ENCODE results near the gene LINC01488. TPM values are rescaled to one million over a fixed set of nuclear protein-coding genes. Genes with fewer than 3 reads are reported as not detected.

Gene LINC01488
- total and polyA plus RNA-seq, 2 experiments from 2014 or later, result not detected

DNA sequence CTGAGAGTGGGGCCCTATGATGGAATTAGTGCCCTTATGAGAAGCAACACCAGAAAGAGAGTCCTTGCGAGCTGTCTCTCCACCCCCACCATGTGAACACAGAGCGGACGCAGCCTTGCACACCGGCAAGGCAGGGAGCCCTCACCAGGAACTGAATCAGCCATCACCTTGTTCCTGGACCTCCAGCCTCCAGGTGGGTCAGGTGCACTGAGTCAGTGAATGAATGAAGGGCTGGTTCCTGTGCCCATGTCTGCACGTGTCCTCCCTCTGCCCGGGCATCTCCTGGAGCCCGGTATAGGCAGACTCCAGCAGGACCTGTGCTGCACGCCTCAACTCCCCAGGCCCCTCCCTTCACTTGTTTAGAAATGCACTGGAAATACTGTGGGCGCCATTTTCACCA is 54.9 kb downstream of the LINC01488 start:
- 89 to 90% methylated on average over 9 of the region's 9 CpGs for WGBS, 2 experiments (ENCODE audit: low coverage in 1 of 2, low lambda C conversion rate in 2 of 2, missing lambda C conversion rate in 2 of 2)
- H4K20me1 ChIP-seq (ENCODE audit: insufficient read depth), result no peaks in the 10 kb centered on the region
- no peak overlapping the region for H3K9ac ChIP-seq
- no peaks in the 10 kb centered on the region for H3K36me3 ChIP-seq (ENCODE audit: low read depth)
- TF ChIP-seq EZH2phosphoT487 (IDR thresholded peaks at IDR 0.05; ENCODE audit: insufficient read depth, low read depth), result no peak
- H3K27me3 ChIP-seq (replicated peaks; ENCODE audit: insufficient read depth), result no peaks in the 10 kb centered on the region
- in situ Hi-C loops (cut with MboI), result no loop called here
- no peaks in the 10 kb centered on the region for H3F3A ChIP-seq (ENCODE audit: insufficient read depth)
- H3K4me3 ChIP-seq, result no peak overlapping the region
- H2AFZ ChIP-seq, result no peak overlapping the region
- peaks cover 5% of the 10 kb centered on the region for H3K4me1 ChIP-seq (ENCODE audit: insufficient read depth)
- H3K9me3 ChIP-seq (ENCODE audit: low read depth), result no peaks in the 10 kb centered on the region
- H3K9me2 ChIP-seq (ENCODE audit: insufficient read depth), result no peaks in the 10 kb centered on the region
- no peaks in the 10 kb centered on the region for H3K79me2 ChIP-seq (ENCODE audit: insufficient read depth)
- H3K4me2 ChIP-seq (ENCODE audit: unreplicated experiment), result no peak overlapping the region
- no peak overlapping the region for H3K27ac ChIP-seq
- DNase-seq, result no peak

DNA sequence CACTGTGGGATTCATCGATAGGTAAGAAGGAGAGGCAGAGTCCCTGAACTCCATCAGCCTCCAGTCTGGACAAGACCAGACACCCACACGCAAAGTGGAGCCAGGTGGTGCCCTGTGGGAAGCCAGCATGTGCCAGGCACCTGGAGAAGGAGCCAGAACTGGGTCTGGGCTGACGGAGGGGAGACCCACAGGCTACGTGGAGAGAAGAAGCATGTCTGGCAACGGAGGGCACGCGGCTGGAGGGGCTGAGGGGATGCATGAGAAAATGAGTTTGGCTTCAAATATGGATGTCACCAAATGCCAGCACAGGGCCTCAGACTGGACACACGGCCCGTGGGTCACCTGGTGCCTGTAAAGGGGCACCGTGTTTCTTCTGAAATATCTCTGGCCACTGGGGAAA is 55.7 kb downstream of the LINC01488 start:
- 84 to 93% methylated on average over 10 of the region's 10 CpGs for WGBS, 2 experiments (ENCODE audit: low coverage in 1 of 2, low lambda C conversion rate in 2 of 2, missing lambda C conversion rate in 2 of 2)
- no peaks in the 10 kb centered on the region for H3K9me3 ChIP-seq (ENCODE audit: low read depth)
- DNase-seq, result no peak
- no peak overlapping the region for H3K27ac ChIP-seq
- peaks cover 11% of the 10 kb centered on the region for H3K4me1 ChIP-seq (ENCODE audit: insufficient read depth)
- no peaks in the 10 kb centered on the region for H3K27me3 ChIP-seq (replicated peaks; ENCODE audit: insufficient read depth)
- H2AFZ ChIP-seq, result no peak overlapping the region
- no peaks in the 10 kb centered on the region for H3K79me2 ChIP-seq (ENCODE audit: insufficient read depth)
- TF ChIP-seq EZH2phosphoT487 (IDR thresholded peaks at IDR 0.05; ENCODE audit: insufficient read depth, low read depth) (no peak), EZH2 (IDR thresholded peaks at IDR 0.05; ENCODE audit: insufficient read depth, poor library complexity, severe bottlenecking) (no peak)
- no peak overlapping the region for H3K4me2 ChIP-seq (ENCODE audit: unreplicated experiment)
- no peaks in the 10 kb centered on the region for H4K20me1 ChIP-seq (ENCODE audit: insufficient read depth)
- H3K9ac ChIP-seq, result no peak overlapping the region
- H3K9me2 ChIP-seq (ENCODE audit: insufficient read depth), result no peaks in the 10 kb centered on the region
- H3F3A ChIP-seq (ENCODE audit: insufficient read depth), result no peaks in the 10 kb centered on the region
- in situ Hi-C loops (cut with MboI), result no loop called here
- H3K36me3 ChIP-seq (ENCODE audit: low read depth), result no peaks in the 10 kb centered on the region
- no peak overlapping the region for H3K4me3 ChIP-seq

GRCh38 chr11:69537855-69538640 is 56.6 kb downstream of the LINC01488 start:
- TF ChIP-seq EZH2phosphoT487 (IDR thresholded peaks at IDR 0.05; ENCODE audit: insufficient read depth, low read depth), result no peak
- TF ChIP-seq EZH2 (IDR thresholded peaks at IDR 0.05; ENCODE audit: insufficient read depth, poor library complexity, severe bottlenecking), result no peak
- Histone ChIP-seq H3K4me2 (ENCODE audit: unreplicated experiment) (no peak overlapping the region), H3K36me3 (ENCODE audit: low read depth) (no peaks in the 10 kb centered on the region), H3K79me2 (ENCODE audit: insufficient read depth) (no peaks in the 10 kb centered on the region), H3K9me3 (ENCODE audit: low read depth) (no peaks in the 10 kb centered on the region), H3K4me1 (ENCODE audit: insufficient read depth) (peaks cover 11% of the 10 kb centered on the region), H3K9ac (no peak overlapping the region), H3K27me3 (replicated peaks; ENCODE audit: insufficient read depth) (no peaks in the 10 kb centered on the region), H2AFZ (no peak overlapping the region), H3F3A (ENCODE audit: insufficient read depth) (no peaks in the 10 kb centered on the region), H4K20me1 (ENCODE audit: insufficient read depth) (no peaks in the 10 kb centered on the region), H3K27ac (no peak overlapping the region), H3K9me2 (ENCODE audit: insufficient read depth) (no peaks in the 10 kb centered on the region), H3K4me3 (no peak overlapping the region)
- DNase-seq, result no peak
- in situ Hi-C loops (cut with MboI), result no loop called here
- 93% methylated on average over 10 to 12 of the region's 12 CpGs for WGBS, 2 experiments (ENCODE audit: low coverage in 1 of 2, low lambda C conversion rate in 2 of 2, missing lambda C conversion rate in 2 of 2)

GRCh38 chr11:69538854-69539253 is 57.4 kb downstream of the LINC01488 start:
- Histone ChIP-seq H3K36me3 (ENCODE audit: low read depth) (no peaks in the 10 kb centered on the region), H3K9ac (no peak overlapping the region), H3K9me2 (ENCODE audit: insufficient read depth) (no peaks in the 10 kb centered on the region), H3K4me2 (ENCODE audit: unreplicated experiment) (no peak overlapping the region), H3K4me1 (ENCODE audit: insufficient read depth) (peaks cover 11% of the 10 kb centered on the region), H4K20me1 (ENCODE audit: insufficient read depth) (no peaks in the 10 kb centered on the region), H3K79me2 (ENCODE audit: insufficient read depth) (no peaks in the 10 kb centered on the region), H3K27ac (no peak overlapping the region), H3K9me3 (ENCODE audit: low read depth) (no peaks in the 10 kb centered on the region), H3K27me3 (replicated peaks; ENCODE audit: insufficient read depth) (no peaks in the 10 kb centered on the region), H2AFZ (no peak overlapping the region), H3F3A (ENCODE audit: insufficient read depth) (no peaks in the 10 kb centered on the region), H3K4me3 (no peak overlapping the region)
- DNase-seq, result no peak
- TF ChIP-seq EZH2phosphoT487 (IDR thresholded peaks at IDR 0.05; ENCODE audit: insufficient read depth, low read depth) (no peak), EZH2 (IDR thresholded peaks at IDR 0.05; ENCODE audit: insufficient read depth, poor library complexity, severe bottlenecking) (no peak)
- WGBS, 2 experiments (ENCODE audit: low coverage in 1 of 2, low lambda C conversion rate in 2 of 2, missing lambda C conversion rate in 2 of 2), result 88 to 92% methylated on average over 8 of the region's 8 CpGs
- in situ Hi-C loops (cut with MboI), result no loop called here

All from GM23248 (cell line).